Ovary (tissue), 3 donors: ENCODE results near the gene LANCL2.

Experiments used
- CTCF ChIP-seq, 3 donors: fragments of 450-650 bp in 2 of 3; fragments of 200-600 bp in 1 of 3; IDR thresholded peaks; one replicate each; pipeline versions ENCODE4 v1.5.1 to v1.8.0; 2016 to 2022; ENCODE audit warnings: antibody characterized with exemption in 3 of 3, mild to moderate bottlenecking in 1 of 3
- EP300 ChIP-seq: sonication (generic); formaldehyde crosslinking; IDR thresholded peaks from one replicate; pipeline ENCODE4 v1.6.1; 2017; ENCODE audit warnings: antibody characterized with exemption
- donor health status: DM: no; HTN: no; CAD: no.

- TF ChIP-seq CTCF (IDR thresholded peaks at IDR 0.05) (no peak), EP300 (no peak)
Measured at GRCh38 chr7:55438757-55439525, 73.8 kb downstream of the LANCL2 start.
